ENCODE measurements around the gene ZNF446.

DNA sequence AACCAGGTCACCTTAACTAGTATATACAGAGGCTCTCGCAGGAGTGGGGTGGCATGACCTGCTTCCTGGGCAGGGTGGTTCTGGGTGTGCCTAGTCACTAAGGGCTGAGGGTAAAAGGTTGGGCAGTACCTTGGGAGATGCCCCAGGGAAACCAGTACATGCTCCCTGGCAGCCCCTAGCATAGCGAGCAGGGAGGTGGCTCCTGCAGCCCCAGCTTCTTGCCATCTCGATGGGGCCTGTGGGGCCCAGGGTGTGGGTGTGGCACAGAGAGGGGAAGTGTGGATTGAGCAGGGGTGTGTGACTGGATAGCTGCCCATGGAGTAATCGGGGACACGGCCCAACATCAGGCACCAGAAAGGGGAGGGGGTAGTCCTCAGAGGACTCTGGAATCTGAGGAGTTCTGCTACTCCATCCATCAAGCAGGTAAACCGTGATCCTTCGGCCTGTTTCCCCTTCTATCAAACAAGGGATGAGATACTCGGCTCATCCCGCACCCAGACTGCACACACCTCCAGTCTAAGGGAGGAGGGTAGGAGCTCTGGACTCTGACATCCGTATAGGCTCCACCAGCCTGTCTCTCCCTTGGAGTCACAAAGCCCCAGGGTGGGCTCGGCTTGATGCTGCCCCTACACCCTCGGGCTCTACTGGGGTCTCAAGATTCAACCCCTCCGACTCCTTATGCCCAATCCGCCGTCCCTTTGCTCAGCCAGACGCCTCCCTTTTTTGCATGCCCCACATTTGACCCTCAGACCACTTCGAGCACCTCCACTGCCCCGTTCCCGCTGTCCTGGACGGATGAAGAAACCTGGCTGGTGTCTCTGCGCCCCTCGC is 42.3 kb downstream of the ZNF446 start:
- TF ChIP-seq, protein P1, sequence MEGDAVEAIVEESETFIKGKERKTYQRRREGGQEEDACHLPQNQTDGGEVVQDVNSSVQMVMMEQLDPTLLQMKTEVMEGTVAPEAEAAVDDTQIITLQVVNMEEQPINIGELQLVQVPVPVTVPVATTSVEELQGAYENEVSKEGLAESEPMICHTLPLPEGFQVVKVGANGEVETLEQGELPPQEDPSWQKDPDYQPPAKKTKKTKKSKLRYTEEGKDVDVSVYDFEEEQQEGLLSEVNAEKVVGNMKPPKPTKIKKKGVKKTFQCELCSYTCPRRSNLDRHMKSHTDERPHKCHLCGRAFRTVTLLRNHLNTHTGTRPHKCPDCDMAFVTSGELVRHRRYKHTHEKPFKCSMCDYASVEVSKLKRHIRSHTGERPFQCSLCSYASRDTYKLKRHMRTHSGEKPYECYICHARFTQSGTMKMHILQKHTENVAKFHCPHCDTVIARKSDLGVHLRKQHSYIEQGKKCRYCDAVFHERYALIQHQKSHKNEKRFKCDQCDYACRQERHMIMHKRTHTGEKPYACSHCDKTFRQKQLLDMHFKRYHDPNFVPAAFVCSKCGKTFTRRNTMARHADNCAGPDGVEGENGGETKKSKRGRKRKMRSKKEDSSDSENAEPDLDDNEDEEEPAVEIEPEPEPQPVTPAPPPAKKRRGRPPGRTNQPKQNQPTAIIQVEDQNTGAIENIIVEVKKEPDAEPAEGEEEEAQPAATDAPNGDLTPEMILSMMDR (conservative IDR thresholded peaks at IDR 0.05; ENCODE audit: low read length): no peak
- no peak for TF ChIP-seq EZH2phosphoT487 (IDR thresholded peaks at IDR 0.05; ENCODE audit: borderline replicate concordance)
